ENCODE measurements around the gene NUP210L.

Gene NUP210L

GRCh38 chr1:154154534-154155191 lies at the start of gene NUP210L:
Gene NUP210L, minus strand, starts transcription at chr1:154155073.
- no peak for DNase-seq

- DNase-seq: no peak
Observed at GRCh38 chr1:154199563-154199879, 44.6 kb upstream of the NUP210L start.

- DNase-seq: peak; percentile 32 to 64
Observed at GRCh38 chr1:154198756-154199562, 44.1 kb upstream of the NUP210L start.

- no peak for DNase-seq
Observed at GRCh38 chr1:154193821-154194220, 38.9 kb upstream of the NUP210L start.

GRCh38 chr1:154192476-154192875 lies 37.6 kb upstream of the NUP210L start:
- no peak for DNase-seq

GRCh38 chr1:154191990-154192461 lies 37.2 kb upstream of the NUP210L start, which contains the start of gene TPM3:
Gene TPM3, minus strand, starts transcription at chr1:154192100. Its CDS starts 82 bp downstream, at chr1:154192018.
- DNase-seq: no peak

GRCh38 chr1:154190550-154190949 lies 35.7 kb upstream of the NUP210L start:
- no peak for DNase-seq

GRCh38 chr1:154186852-154187501 lies 32.1 kb upstream of the NUP210L start:
- DNase-seq: no peak

GRCh38 chr1:154186177-154186576 lies 31.3 kb upstream of the NUP210L start:
- DNase-seq: peak; percentile 48 to 65

GRCh38 chr1:154183046-154183915 lies 28.4 kb upstream of the NUP210L start:
- DNase-seq: peak; percentile 90 to 92

- peak; percentile 59 to 65 for DNase-seq
Observed at GRCh38 chr1:154182344-154183045, 27.6 kb upstream of the NUP210L start.

- DNase-seq: no peak
Observed at GRCh38 chr1:154181944-154182343, 27.1 kb upstream of the NUP210L start.

GRCh38 chr1:154179946-154180687 lies 25.2 kb upstream of the NUP210L start:
- no peak for DNase-seq

- no peak for DNase-seq
Observed at GRCh38 chr1:154178911-154179811, 24.3 kb upstream of the NUP210L start.

- DNase-seq: no peak
Observed at GRCh38 chr1:154178013-154178412, 23.1 kb upstream of the NUP210L start.

GRCh38 chr1:154176337-154176736 lies 21.5 kb upstream of the NUP210L start:
- no peak for DNase-seq

GRCh38 chr1:154174654-154175053 lies 19.8 kb upstream of the NUP210L start:
- DNase-seq: no peak

GRCh38 chr1:154171880-154172279 lies 17.0 kb upstream of the NUP210L start:
- DNase-seq: no peak

GRCh38 chr1:154171223-154171583 lies 16.3 kb upstream of the NUP210L start:
- DNase-seq: no peak

- DNase-seq: peak; percentile 50 to 55
Observed at GRCh38 chr1:154170547-154171222, 15.8 kb upstream of the NUP210L start.
